Measurements from ENCODE around the gene MGAT4D. TPM values are rescaled to one million over a fixed set of nuclear protein-coding genes. Genes with fewer than 3 reads are reported as not detected.
"Not testable (repeated sequence)": the region's sequence is repeated elsewhere in the genome, so short reads cannot be mapped to it uniquely, and the experiment has no call there.

The MGAT4D gene
- total RNA-seq, 1 donor: under 0.01 TPM

DNA sequence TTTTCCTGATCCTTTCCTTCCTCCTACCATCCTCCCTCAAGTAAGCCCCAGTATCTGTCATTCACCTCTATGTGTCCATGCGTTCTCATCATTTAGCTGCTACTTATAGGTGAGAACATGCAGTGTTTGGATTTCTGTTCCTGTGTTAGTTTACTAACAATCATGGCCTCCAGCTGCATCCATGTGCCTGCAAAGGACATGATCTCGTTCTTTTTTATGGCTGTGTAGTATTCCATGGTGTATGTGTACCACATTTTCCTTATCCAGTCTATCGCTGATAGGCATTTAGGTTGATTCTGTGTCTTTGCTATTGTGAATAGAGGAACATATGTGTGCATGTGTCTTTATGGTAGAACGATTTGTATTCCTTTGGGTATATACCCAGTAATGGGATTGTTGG is 53.7 kb downstream of the MGAT4D start:
- DNase-seq (ENCODE audit: low read depth in 2 of 3, low spot score in 2 of 3): not testable (repeated sequence)

DNA sequence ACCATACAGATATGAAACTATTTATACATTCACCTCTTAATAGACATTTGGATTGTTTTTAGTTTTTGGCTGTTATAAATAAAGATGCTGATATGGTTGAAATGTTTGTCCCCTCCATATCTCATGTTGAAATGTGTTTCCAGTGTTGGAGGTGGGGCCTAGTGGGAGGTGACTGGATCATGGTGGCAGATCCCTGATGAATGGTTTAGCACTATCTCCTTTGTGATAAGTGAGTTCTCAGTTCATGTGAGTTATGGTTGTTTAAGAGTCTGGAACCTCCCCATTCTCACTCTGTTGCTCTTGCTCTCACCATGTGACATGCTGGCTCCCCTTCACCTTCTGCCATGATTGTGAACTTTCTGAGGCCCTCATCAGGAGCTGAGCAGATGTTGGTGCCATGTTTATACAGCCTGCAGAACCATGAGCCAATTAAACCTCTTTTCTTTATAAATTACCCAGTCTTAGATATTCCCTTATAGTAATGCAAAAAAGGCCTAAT is 58.4 kb downstream of the MGAT4D start:
- DNase-seq (ENCODE audit: low read depth in 2 of 3, low spot score in 2 of 3): no peak

DNA sequence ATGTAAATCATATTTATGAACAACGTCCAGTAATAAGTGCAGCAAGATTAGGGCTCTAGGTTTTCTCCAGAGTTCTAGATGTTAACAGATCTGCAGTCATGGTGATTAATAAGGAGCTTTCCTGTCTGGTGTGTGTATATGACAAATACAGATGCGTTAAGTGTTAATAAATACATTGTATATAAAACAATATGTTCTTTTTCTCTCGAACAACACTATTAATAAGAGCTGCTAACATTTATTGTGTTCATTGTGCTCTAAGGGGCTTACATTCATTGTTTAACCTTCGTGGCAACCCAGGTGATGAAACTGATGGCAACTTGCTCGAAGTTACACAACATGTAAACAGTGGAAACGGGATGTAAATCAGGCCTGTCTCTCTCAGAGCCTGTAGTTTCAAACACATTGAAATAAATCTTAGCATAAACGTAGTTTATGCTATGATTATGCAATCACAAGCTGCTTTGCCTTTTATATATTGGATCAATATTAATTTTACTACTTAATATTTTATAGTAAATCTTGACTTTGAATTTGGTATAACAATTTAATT is 70.1 kb downstream of the MGAT4D start:
- DNase-seq (ENCODE audit: low read depth in 2 of 3, low spot score in 2 of 3): peak in 1 of 3 donors; percentile 7

DNA sequence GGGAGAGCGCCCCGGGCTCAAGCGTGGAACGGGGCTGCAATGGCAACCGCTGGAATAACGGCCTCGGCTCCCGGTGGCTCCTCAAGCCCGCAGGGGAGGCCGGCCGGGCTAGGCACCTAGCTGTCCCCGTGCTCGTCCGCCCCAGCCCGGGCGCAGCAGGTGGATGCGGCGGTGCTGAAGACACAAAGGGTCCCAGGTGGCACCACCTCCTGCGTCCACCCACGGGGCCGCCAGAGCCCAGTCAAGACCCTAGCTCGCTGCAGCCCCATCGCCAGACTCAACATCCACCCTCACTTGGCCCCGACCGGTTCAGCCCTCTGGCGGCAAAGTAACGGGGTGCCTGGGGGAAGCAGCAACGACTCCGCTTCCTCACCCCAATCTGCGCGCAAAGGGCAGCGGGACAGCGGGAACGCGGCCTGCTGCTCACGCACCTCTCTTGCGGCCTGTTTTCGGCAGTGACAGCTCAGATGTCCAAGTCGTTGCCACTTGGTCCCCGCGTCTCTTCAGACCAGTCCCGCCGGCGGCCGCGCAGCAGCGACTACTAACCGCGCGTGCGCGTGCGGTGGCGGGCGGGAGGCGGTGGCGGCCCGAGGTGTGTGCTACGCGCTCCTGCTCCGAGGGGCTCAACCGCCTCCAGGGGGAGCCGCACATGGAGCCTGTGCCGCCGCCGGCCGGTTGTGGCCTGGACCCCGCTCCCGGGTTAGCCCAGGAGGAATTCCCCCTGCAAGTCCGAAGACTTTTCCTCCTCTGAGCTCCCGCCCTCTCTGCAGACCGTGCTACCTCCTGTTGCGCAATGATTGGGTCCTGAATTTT is 70.8 kb downstream of the MGAT4D start, which contains the start of gene CLGN:
CLGN (minus strand) TSS at position 543 of the 813 bp plus-strand sequence. CDS start 14,570 bp downstream, outside the sequence.
- peak; percentile 1 to 90 (median 84) for DNase-seq (ENCODE audit: low read depth in 2 of 3, low spot score in 2 of 3)

DNA sequence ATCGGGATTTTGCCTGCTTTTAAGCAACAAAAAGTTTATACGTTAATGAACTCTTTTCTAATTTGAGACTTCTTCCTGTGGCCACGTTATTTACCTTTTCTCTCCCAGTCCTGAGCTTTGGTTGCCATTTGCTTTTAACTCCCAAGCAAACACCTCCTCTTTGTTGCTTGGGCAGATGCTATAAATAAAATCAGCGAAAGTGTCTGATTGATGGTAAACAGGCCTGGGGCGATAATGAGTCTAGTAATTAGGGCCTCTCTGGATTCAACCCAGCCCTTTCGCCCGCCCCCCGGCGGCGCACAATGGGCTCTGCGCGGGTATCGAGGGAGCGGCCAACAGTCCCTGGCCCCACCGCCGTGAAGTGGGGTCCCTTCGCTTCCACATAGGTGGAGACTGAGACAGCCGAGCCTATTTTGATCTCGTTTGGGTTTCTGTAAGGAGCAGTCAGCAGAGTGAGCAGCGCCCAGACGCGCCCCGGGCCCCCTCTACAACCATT is 71.4 kb downstream of the MGAT4D start:
- peak in 2 of 3 donors; percentile 60 to 70 for DNase-seq (ENCODE audit: low read depth in 2 of 3, low spot score in 2 of 3)

DNA sequence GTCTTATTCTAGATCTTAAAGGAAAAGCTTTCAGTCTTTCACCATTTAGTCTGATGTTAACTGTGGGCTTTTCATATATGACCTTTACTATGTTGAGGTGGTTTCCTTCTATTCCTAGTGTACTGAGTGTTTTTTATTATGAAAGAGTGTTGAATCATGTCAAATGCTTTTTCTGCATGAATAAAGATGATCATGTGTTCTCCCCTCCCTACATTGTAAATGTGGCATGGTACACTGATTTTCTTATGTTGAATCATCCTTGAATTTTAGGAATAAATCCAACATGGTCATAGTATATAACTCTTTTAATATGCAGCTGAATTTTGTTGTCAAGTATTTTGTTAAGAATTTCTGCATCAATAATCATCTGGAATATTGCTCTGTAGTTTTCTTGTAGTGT is 75.0 kb downstream of the MGAT4D start:
- no peak for DNase-seq (ENCODE audit: low read depth in 2 of 3, low spot score in 2 of 3)

DNA sequence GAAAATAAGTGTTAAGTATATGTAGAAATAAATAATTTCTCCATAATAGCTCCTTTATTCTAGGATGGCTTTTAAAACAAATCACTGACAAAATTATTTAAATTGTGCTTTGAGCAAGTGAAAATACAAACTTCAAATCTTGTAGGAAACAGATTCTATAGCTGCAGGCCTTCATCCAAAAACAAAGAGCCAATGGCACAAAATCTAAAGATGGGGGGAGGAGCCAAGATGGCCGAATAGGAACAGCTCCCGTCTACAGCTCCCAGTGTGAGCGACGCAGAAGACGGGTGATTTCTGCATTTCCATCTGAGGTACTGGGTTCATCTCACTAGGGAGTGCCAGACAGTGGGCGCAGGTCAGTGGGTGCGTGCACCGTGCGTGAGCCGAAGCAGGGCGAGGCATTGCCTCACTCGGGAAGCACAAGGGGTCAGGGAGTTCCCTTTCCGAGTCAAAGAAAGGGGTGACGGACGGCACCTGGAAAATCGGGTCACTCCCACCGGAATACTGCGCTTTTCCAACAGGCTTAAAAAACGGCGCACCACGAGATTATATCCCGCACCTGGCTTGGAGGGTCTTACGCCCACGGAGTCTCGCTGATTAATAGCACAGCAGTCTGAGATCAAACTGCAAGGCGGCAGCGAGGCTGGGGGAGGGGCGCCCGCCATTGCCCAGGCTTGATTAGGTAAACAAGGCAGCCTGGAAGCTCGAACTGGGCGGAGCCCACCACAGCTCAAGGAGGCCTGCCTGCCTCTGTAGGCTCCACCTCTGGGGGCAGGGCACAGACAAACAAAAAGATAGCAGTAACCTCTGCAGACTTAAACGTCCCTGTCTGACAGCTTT is 84.7 kb downstream of the MGAT4D start:
- DNase-seq (ENCODE audit: low read depth in 2 of 3, low spot score in 2 of 3): not testable (repeated sequence)

DNA sequence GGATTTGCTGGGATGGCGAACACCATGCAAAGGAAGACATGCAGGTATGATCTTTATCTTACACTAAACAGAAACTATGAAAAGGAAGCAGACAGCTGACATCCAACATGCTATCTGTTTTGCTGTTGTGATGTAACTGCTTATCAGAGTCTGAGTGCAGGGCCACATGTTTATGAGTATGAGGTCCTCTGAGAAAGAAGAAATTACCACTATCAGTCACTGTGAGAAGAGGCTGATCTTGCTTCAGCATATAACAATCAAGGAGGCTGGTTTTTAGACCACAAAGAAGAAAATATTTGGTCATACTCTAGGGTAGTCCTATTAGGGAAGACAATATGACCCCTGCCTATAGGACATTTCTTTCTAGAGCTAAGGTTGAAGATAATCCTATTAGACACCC is 89.1 kb downstream of the MGAT4D start:
- DNase-seq (ENCODE audit: low read depth in 2 of 3, low spot score in 2 of 3): no peak

DNA sequence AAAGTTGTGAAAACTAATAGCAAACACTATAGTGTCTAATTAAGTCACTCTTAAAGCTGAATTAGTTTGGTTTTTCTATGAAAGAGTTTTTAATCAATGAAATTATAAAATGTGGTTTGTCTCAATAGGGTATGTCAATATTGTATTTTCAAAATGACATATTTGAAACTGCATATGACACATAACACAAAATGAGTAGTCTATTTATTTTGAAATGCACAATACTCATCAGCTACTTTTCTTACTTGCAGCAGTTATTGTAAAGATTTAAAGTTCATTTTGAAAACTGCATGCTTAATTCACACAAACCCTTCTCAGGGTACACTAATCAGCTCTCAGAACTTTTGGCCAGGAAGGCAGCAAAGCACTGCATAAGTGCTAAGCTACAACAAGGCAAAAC is 91.8 kb downstream of the MGAT4D start:
- no peak for DNase-seq (ENCODE audit: low read depth in 2 of 3, low spot score in 2 of 3)

DNA sequence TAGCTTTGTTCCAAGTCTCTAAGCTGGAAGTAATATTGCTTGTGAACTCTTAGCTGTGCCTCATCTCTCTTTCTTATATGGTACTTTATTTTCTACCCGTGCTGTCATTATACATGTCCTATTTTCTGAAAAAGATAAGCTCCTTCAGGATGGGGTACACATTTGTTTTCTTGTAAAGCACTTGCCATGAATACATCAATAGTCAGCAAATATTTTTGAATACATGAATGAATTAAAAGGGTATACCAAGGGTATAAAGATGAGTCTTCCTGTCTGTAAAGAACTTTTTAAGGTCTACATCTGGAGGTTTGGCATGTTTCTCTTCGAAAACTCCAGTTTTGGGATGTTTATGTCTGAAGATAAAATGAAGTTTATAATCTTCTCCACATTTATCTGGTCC is 98.0 kb downstream of the MGAT4D start:
- DNase-seq (ENCODE audit: low read depth in 2 of 3, low spot score in 2 of 3): no peak

DNA sequence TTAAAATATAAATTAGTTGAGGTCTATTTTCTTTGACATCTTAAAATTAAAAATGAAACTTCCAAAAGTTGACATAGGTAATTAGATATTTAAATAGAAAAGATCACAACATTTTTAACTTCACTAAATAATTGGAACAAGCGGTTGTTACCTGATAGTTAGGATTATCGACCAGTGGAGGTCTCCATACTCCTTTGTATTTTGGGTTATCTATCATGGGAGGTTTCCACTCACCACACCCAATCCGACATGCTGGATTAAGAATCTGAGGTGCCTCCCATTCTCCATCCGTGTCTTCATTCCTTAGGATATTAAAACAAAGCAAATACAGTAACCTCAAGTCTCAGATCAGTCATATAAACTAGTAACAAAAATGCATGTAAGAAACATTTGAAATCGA is 102.4 kb downstream of the MGAT4D start:
- DNase-seq (ENCODE audit: low read depth in 2 of 3, low spot score in 2 of 3): no peak

Other genes starting within 250 kb of the MGAT4D start
- gene SCOC, start 124.6 kb downstream of the MGAT4D start, total RNA-seq: 5.1 TPM
- 1.3 TPM for gene CLGN, start 70.6 kb downstream of the MGAT4D start, total RNA-seq
- gene ELMOD2, start 25.9 kb upstream of the MGAT4D start, total RNA-seq: 10.8 TPM
- gene UCP1, start 70.7 kb upstream of the MGAT4D start, total RNA-seq: not detected